Measurements from ENCODE around the gene SPATA46. TPM values are rescaled to one million over a fixed set of nuclear protein-coding genes. Genes with fewer than 3 reads are reported as not detected.
"Not testable (repeated sequence)": the region's sequence is repeated elsewhere in the genome, so short reads cannot be mapped to it uniquely, and the experiment has no call there.

Gene SPATA46
- total RNA-seq, result not detected

GRCh38 chr1:162376691-162377090 lies at the start of gene SPATA46:
Gene SPATA46 (minus strand): TSS chr1:162376854. CDS start chr1:162376790, 64 bp downstream.
- no peaks in the 10 kb centered on the region for H3K27me3 Mint-ChIP-seq (ENCODE audit: low read depth)
- H3K4me1 Mint-ChIP-seq (ENCODE audit: low read depth), result no peaks in the 10 kb centered on the region
- no peak within 1 kb of the TSS for H3K27ac Mint-ChIP-seq
- no peak for DNase-seq
- H3K36me3 Mint-ChIP-seq (ENCODE audit: insufficient read depth in 2 of 2), result no peaks in the 10 kb centered on the region
- H3K4me3 Mint-ChIP-seq, result no peak within 1 kb of the TSS
- no peak for ATAC-seq (replicated peaks in 1 of 2)
- no peaks in the 10 kb centered on the region for H3K9me3 Mint-ChIP-seq

- no peaks in the 10 kb centered on the region for H3K36me3 Mint-ChIP-seq (ENCODE audit: insufficient read depth in 2 of 2)
- no peak overlapping the region for H3K4me3 Mint-ChIP-seq
- H3K9me3 Mint-ChIP-seq, result no peaks in the 10 kb centered on the region
- H3K4me1 Mint-ChIP-seq (ENCODE audit: low read depth), result no peaks in the 10 kb centered on the region
- DNase-seq (no peak), ATAC-seq (replicated peaks in 1 of 2) (no peak)
- peaks cover 22% of the 10 kb centered on the region for H3K27me3 Mint-ChIP-seq (ENCODE audit: low read depth)
- no peak overlapping the region for H3K27ac Mint-ChIP-seq
Measured at GRCh38 chr1:162422662-162423375, 46.2 kb upstream of the SPATA46 start.

GRCh38 chr1:162421258-162422164 lies 44.9 kb upstream of the SPATA46 start:
- no peak overlapping the region for H3K27ac Mint-ChIP-seq
- ATAC-seq (replicated peaks in 1 of 2), result no peak
- no peak overlapping the region for H3K4me3 Mint-ChIP-seq
- H3K9me3 Mint-ChIP-seq, result no peaks in the 10 kb centered on the region
- peaks cover 22% of the 10 kb centered on the region for H3K27me3 Mint-ChIP-seq (ENCODE audit: low read depth)
- no peak for DNase-seq
- H3K4me1 Mint-ChIP-seq (ENCODE audit: low read depth), result no peaks in the 10 kb centered on the region
- no peaks in the 10 kb centered on the region for H3K36me3 Mint-ChIP-seq (ENCODE audit: insufficient read depth in 2 of 2)

- ATAC-seq (replicated peaks in 1 of 2) (no peak), DNase-seq (no peak)
- no peaks in the 10 kb centered on the region for H3K9me3 Mint-ChIP-seq
- H3K4me1 Mint-ChIP-seq (ENCODE audit: low read depth), result no peaks in the 10 kb centered on the region
- H3K27me3 Mint-ChIP-seq (ENCODE audit: low read depth), result peaks cover 22% of the 10 kb centered on the region
- H3K36me3 Mint-ChIP-seq (ENCODE audit: insufficient read depth in 2 of 2), result no peaks in the 10 kb centered on the region
- H3K27ac Mint-ChIP-seq, result no peak overlapping the region
- no peak overlapping the region for H3K4me3 Mint-ChIP-seq
Measured at GRCh38 chr1:162420120-162420519, 43.5 kb upstream of the SPATA46 start.

GRCh38 chr1:162419450-162419931 lies 42.8 kb upstream of the SPATA46 start:
- not testable (repeated sequence) for DNase-seq; ATAC-seq (replicated peaks in 1 of 2); H3K4me3 Mint-ChIP-seq; H3K36me3 Mint-ChIP-seq (ENCODE audit: insufficient read depth in 2 of 2); H3K4me1 Mint-ChIP-seq (ENCODE audit: low read depth); H3K27ac Mint-ChIP-seq; H3K9me3 Mint-ChIP-seq
- H3K27me3 Mint-ChIP-seq (ENCODE audit: low read depth), result peaks cover 22% of the 10 kb centered on the region

- not testable (repeated sequence) for ATAC-seq (replicated peaks in 1 of 2); H3K4me3 Mint-ChIP-seq; H3K9me3 Mint-ChIP-seq; H3K36me3 Mint-ChIP-seq (ENCODE audit: insufficient read depth in 2 of 2); H3K27ac Mint-ChIP-seq; H3K4me1 Mint-ChIP-seq (ENCODE audit: low read depth); DNase-seq
- peaks cover 20% of the 10 kb centered on the region for H3K27me3 Mint-ChIP-seq (ENCODE audit: low read depth)
Measured at GRCh38 chr1:162418584-162418983, 41.9 kb upstream of the SPATA46 start.

GRCh38 chr1:162417650-162418049 lies 41.0 kb upstream of the SPATA46 start:
- no peaks in the 10 kb centered on the region for H3K9me3 Mint-ChIP-seq
- ATAC-seq (replicated peaks in 1 of 2), result no peak

GRCh38 chr1:162416909-162417308 lies 40.3 kb upstream of the SPATA46 start:
- Mint-ChIP-seq H3K36me3 (ENCODE audit: insufficient read depth in 2 of 2) (no peaks in the 10 kb centered on the region), H3K27ac (no peak overlapping the region), H3K4me3 (no peak overlapping the region), H3K9me3 (no peaks in the 10 kb centered on the region), H3K27me3 (ENCODE audit: low read depth) (peaks cover 12% of the 10 kb centered on the region), H3K4me1 (ENCODE audit: low read depth) (no peaks in the 10 kb centered on the region)
- no peak for ATAC-seq (replicated peaks in 1 of 2)
- no peak for DNase-seq

More at GRCh38 chr1:162417650-162418049, 41.0 kb upstream of the SPATA46 start:
- H3K36me3 Mint-ChIP-seq (ENCODE audit: insufficient read depth in 2 of 2), result no peaks in the 10 kb centered on the region
- H3K4me1 Mint-ChIP-seq (ENCODE audit: low read depth), result no peaks in the 10 kb centered on the region
- peaks cover 14% of the 10 kb centered on the region for H3K27me3 Mint-ChIP-seq (ENCODE audit: low read depth)
- no peak overlapping the region for H3K4me3 Mint-ChIP-seq
- DNase-seq, result no peak
- H3K27ac Mint-ChIP-seq, result no peak overlapping the region

- no peak overlapping the region for H3K4me3 Mint-ChIP-seq
- H3K27ac Mint-ChIP-seq, result no peak overlapping the region
- H3K36me3 Mint-ChIP-seq (ENCODE audit: insufficient read depth in 2 of 2), result no peaks in the 10 kb centered on the region
- ATAC-seq (replicated peaks in 1 of 2) (no peak), DNase-seq (no peak)
- no peaks in the 10 kb centered on the region for H3K4me1 Mint-ChIP-seq (ENCODE audit: low read depth)
- H3K9me3 Mint-ChIP-seq, result no peaks in the 10 kb centered on the region
- peaks cover 6% of the 10 kb centered on the region for H3K27me3 Mint-ChIP-seq (ENCODE audit: low read depth)
Measured at GRCh38 chr1:162416215-162416614, 39.6 kb upstream of the SPATA46 start.

GRCh38 chr1:162412002-162412401 lies 35.3 kb upstream of the SPATA46 start, which contains the start of gene SH2D1B:
Gene SH2D1B (minus strand): TSS chr1:162412136. CDS start chr1:162412016, 120 bp downstream.
- no peak within 1 kb of the TSS for H3K4me3 Mint-ChIP-seq
- DNase-seq, result no peak
- no peak for ATAC-seq (replicated peaks in 1 of 2)
- no peaks in the 10 kb centered on the region for H3K4me1 Mint-ChIP-seq (ENCODE audit: low read depth)
- H3K27me3 Mint-ChIP-seq (ENCODE audit: low read depth), result peaks cover 13% of the 10 kb centered on the region
- no peak within 1 kb of the TSS for H3K27ac Mint-ChIP-seq
- no peaks in the 10 kb centered on the region for H3K36me3 Mint-ChIP-seq (ENCODE audit: insufficient read depth in 2 of 2)
- H3K9me3 Mint-ChIP-seq, result no peaks in the 10 kb centered on the region

GRCh38 chr1:162407539-162407938 lies 30.9 kb upstream of the SPATA46 start:
- H3K4me3 Mint-ChIP-seq, result no peak overlapping the region
- no peaks in the 10 kb centered on the region for H3K36me3 Mint-ChIP-seq (ENCODE audit: insufficient read depth in 2 of 2)
- DNase-seq (no peak), ATAC-seq (replicated peaks in 1 of 2) (no peak)
- peaks cover 13% of the 10 kb centered on the region for H3K27me3 Mint-ChIP-seq (ENCODE audit: low read depth)
- H3K9me3 Mint-ChIP-seq, result no peaks in the 10 kb centered on the region
- H3K27ac Mint-ChIP-seq, result no peak overlapping the region
- H3K4me1 Mint-ChIP-seq (ENCODE audit: low read depth), result no peaks in the 10 kb centered on the region

GRCh38 chr1:162406811-162407210 lies 30.2 kb upstream of the SPATA46 start:
- Mint-ChIP-seq H3K4me1 (ENCODE audit: low read depth) (no peaks in the 10 kb centered on the region), H3K27ac (no peak overlapping the region), H3K9me3 (no peaks in the 10 kb centered on the region), H3K36me3 (ENCODE audit: insufficient read depth in 2 of 2) (no peaks in the 10 kb centered on the region), H3K4me3 (no peak overlapping the region), H3K27me3 (ENCODE audit: low read depth) (peaks cover 13% of the 10 kb centered on the region)
- no peak for ATAC-seq (replicated peaks in 1 of 2)
- DNase-seq, result no peak

- Mint-ChIP-seq H3K36me3 (ENCODE audit: insufficient read depth in 2 of 2) (no peaks in the 10 kb centered on the region), H3K4me3 (no peak overlapping the region), H3K9me3 (no peaks in the 10 kb centered on the region), H3K27me3 (ENCODE audit: low read depth) (peaks cover 13% of the 10 kb centered on the region), H3K4me1 (ENCODE audit: low read depth) (no peaks in the 10 kb centered on the region), H3K27ac (no peak overlapping the region)
- DNase-seq (no peak), ATAC-seq (replicated peaks in 1 of 2) (no peak)
Measured at GRCh38 chr1:162405800-162406199, 29.1 kb upstream of the SPATA46 start.
